HFF-Myc (cell line): ENCODE measurements around the gene IKZF2.

Source experiments
- DNase-seq: peaks from one replicate; pipeline ENCODE4 v3.0.0-alpha.2; 2011; ENCODE audit warnings: low read depth; ENCODE audit errors: extremely low read depth
- H3K4me3 ChIP-seq: replicated peaks from 2 replicates; pipeline ENCODE4 v1.5.1; 2011; ENCODE audit warnings: low read depth, mild to moderate bottlenecking, control low read depth, low read length
- CTCF ChIP-seq: IDR thresholded peaks from 2 replicates; pipeline ENCODE4 v1.5.1; 2012; ENCODE audit warnings: mild to moderate bottlenecking, low read depth, low read length, control low read depth; ENCODE audit errors: missing control alignments

The IKZF2 gene

GRCh38 chr2:213167271-213167930 is 16.0 kb upstream of the IKZF2 start:
- no peak for TF ChIP-seq CTCF
- no peak for DNase-seq

DNA sequence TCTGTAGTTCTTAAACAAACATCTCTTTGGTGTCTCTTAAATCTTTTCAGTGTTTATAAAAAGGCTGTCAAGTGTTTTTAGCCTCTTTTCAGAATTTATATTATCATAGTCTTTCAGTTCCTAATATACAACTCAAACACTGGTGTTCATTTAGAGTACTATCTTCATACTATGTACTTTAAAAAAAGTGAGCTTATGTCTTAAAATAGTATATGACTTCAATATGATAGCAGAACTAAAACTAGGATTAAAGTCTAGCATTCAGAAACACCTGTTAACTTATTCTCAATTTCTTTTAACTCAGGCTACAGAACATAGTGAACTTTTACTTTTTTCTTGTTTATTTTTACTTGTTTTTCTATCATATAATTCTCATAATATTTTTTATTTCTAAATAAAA is 14.7 kb upstream of the IKZF2 start:
- DNase-seq: no peak
- no peak overlapping the region for H3K4me3 ChIP-seq
- no peak for TF ChIP-seq CTCF

More at GRCh38 chr2:213167271-213167930, 16.0 kb upstream of the IKZF2 start:
- no peak overlapping the region for H3K4me3 ChIP-seq

DNA sequence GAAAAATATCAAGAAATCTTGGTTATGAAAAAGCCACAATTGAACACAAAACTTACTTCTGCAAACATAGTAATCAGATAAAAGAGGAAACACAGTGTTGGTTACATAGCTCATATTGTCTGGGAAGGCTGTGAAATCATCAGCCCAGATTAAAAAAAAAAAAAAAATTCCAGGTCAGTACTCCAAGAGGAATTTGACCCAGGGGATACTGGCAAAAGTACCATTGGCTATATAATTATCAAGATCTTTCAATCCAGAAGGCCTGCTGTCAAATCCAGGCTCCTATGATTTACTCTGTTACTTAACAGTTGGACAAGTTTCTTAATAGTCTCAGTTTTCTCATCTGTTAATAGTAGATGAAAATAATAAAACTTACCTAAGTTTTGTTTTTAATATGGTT is 12.9 kb upstream of the IKZF2 start:
- no peak for DNase-seq
- TF ChIP-seq CTCF: no peak
- H3K4me3 ChIP-seq: no peak overlapping the region

GRCh38 chr2:213162516-213163118 is 11.2 kb upstream of the IKZF2 start:
- H3K4me3 ChIP-seq: no peak overlapping the region
- no peak for DNase-seq
- no peak for TF ChIP-seq CTCF

DNA sequence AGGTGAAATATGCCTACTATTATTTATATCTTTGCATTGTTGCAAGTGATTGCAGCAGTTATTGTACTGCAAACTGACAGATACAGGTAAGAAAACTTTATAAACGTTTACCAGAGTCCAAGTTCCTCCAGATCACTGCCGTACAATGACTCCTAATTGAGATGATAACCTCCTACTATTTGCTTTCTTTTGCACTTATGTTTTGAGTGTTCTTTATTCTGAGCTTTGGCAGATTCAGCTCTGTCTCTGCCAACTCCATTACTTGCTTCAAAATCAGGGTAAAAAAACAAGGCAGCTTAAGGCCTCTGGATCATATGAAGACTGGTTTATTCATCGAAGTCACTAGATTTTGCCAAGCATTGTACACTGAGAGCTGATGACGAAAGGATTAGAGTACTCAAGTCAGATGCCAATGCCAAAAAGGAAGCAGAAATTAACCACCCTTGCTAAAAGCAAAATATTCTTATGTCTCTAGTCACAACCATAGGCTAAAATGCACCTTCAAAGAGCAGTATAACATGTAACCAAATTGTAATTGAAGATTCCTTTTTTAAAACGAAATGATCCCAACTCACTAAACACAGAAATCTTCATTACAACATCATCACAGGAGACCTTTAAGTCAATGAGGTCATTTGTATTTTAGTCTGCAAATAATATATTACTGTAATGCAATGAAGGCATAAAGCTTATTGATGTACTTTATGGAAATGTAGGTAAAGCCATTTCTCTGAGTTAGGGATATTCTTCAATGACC is 10.5 kb upstream of the IKZF2 start:
- no peak overlapping the region for H3K4me3 ChIP-seq
- DNase-seq: no peak
- TF ChIP-seq CTCF: no peak

DNA sequence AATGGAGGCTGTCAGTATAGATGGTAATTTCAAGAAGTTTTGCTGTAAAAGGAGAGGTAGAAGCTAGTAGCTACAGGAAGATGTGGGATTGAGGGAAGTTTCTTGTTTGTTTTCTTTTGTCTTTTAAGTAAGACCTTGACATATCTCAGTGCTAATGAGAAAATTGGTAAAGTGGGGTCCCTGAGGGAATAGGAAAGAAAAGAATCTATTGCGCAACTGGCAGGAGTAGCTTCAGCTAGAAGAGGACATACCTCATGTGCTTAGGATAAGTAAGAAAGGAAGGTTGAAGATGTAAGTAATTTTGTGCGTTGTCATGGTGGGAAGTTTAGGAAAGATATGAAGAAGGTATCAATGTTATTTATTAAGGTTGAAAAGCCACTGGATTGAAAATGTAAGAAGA is 8.4 kb upstream of the IKZF2 start:
- no peak for DNase-seq
- H3K4me3 ChIP-seq: no peak overlapping the region

More for the DNA sequence above, 8.4 kb upstream of the IKZF2 start:
- no peak for TF ChIP-seq CTCF
